ENCODE data around the gene LOXHD1. TPM values are rescaled to one million over a fixed set of nuclear protein-coding genes. Genes with fewer than 3 reads are reported as not detected.

LOXHD1 gene
- total RNA-seq, 1 experiment from 2014 or later = not detected

DNA sequence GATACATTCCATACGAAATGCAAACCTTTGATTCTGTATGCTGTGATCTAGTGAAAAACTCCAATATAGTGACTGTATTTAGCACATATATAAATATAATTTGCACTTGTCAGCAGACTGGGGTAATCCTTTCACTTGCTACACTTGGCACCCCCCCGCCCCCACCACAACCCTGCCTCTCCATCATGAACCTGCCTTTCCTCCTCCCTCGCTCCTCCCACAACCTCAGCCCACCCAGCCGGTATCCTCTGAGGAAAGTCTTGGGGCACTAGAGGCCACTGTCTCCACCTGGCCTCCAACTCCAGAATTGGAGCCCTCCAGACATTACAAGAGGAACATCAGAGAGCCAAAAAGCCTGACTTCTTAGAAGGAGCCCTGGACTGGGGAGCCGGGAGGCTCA lies 196.3 kb downstream of the LOXHD1 start:
- no peaks in the 10 kb centered on the region for H3K9me3 ChIP-seq
- Mint-ChIP-seq H3K4me3 (ENCODE audit: unreplicated experiment) (no peak overlapping the region), H3K27ac (ENCODE audit: unreplicated experiment) (no peak overlapping the region), H3K36me3 (ENCODE audit: insufficient read depth, unreplicated experiment) (no peaks in the 10 kb centered on the region), H3K27me3 (ENCODE audit: insufficient read depth, unreplicated experiment) (peaks cover 25% of the 10 kb centered on the region), H3K9me3 (ENCODE audit: unreplicated experiment) (no peaks in the 10 kb centered on the region), H3K4me1 (ENCODE audit: low read depth, unreplicated experiment) (no peaks in the 10 kb centered on the region)
- DNase-seq = no peak
- POLR2A ChIA-PET = no interaction called here
- no peaks in the 10 kb centered on the region for H3K4me1 ChIP-seq
- CTCF ChIA-PET = no interaction called here
- no TSS peak for BruUV-seq (replicated peaks)
- intact Hi-C loops (cut with micrococcal nuclease; ENCODE audit: unreplicated experiment) = no loop called here
- H3K4me3 ChIP-seq (ENCODE audit: low read depth, low read length) = no peak overlapping the region
- no peaks in the 10 kb centered on the region for H3K36me3 ChIP-seq (ENCODE audit: control insufficient read depth, insufficient read depth, low read length)
- TF ChIP-seq, protein P1, sequence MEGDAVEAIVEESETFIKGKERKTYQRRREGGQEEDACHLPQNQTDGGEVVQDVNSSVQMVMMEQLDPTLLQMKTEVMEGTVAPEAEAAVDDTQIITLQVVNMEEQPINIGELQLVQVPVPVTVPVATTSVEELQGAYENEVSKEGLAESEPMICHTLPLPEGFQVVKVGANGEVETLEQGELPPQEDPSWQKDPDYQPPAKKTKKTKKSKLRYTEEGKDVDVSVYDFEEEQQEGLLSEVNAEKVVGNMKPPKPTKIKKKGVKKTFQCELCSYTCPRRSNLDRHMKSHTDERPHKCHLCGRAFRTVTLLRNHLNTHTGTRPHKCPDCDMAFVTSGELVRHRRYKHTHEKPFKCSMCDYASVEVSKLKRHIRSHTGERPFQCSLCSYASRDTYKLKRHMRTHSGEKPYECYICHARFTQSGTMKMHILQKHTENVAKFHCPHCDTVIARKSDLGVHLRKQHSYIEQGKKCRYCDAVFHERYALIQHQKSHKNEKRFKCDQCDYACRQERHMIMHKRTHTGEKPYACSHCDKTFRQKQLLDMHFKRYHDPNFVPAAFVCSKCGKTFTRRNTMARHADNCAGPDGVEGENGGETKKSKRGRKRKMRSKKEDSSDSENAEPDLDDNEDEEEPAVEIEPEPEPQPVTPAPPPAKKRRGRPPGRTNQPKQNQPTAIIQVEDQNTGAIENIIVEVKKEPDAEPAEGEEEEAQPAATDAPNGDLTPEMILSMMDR (IDR thresholded peaks at IDR 0.05; ENCODE audit: insufficient read depth in 1 of 2, low read depth in 1 of 2, low read length in 1 of 2, severe bottlenecking in 1 of 2, unreplicated experiment in 1 of 2) = no peak
- H3K27me3 ChIP-seq (replicated peaks; ENCODE audit: control insufficient read depth, insufficient read depth, low read length) = no peaks in the 10 kb centered on the region

DNA sequence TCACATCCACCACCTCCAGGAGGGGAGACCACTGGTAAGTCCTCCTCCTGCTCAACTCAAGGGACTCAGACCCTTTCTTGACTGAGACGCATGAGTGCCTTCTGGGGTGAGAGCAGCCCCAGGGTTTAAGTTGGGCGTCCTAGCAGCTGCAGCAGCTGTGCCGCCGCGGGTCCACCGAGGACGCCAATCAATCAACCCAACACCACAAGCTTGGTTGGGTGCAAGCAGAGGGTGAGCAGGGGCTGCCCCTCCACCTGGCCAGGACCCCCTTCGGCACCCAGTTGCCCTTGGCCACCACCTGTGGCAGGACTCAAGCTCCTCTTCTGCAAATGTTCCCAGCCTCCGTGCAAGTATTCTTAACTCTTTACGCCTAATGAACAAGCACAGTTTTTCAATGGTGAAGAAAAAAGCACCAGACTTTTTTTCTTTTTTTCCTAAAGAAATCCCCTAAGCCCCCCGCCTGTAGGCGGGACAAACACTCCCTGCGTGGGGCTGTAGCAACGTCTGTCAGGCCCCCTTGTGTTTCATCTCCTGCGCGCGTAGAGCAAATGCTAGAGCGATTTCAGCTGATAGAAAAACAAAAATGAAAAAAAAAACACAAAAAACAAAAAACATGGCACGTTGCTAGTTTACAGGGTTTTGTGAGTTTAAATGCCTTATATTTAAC lies 197.1 kb downstream of the LOXHD1 start:
- Mint-ChIP-seq H3K27me3 (ENCODE audit: insufficient read depth, unreplicated experiment) (peaks cover 23% of the 10 kb centered on the region), H3K27ac (ENCODE audit: unreplicated experiment) (no peak overlapping the region), H3K4me1 (ENCODE audit: low read depth, unreplicated experiment) (no peaks in the 10 kb centered on the region), H3K4me3 (ENCODE audit: unreplicated experiment) (no peak overlapping the region), H3K9me3 (ENCODE audit: unreplicated experiment) (no peaks in the 10 kb centered on the region), H3K36me3 (ENCODE audit: insufficient read depth, unreplicated experiment) (no peaks in the 10 kb centered on the region)
- Histone ChIP-seq H3K27me3 (replicated peaks; ENCODE audit: control insufficient read depth, insufficient read depth, low read length) (no peaks in the 10 kb centered on the region), H3K9me3 (no peaks in the 10 kb centered on the region), H3K4me3 (ENCODE audit: low read depth, low read length) (no peak overlapping the region), H3K36me3 (ENCODE audit: control insufficient read depth, insufficient read depth, low read length) (no peaks in the 10 kb centered on the region), H3K4me1 (no peaks in the 10 kb centered on the region)
- TF ChIP-seq, protein P1 (IDR thresholded peaks at IDR 0.05; ENCODE audit: insufficient read depth in 1 of 2, low read depth in 1 of 2, low read length in 1 of 2, severe bottlenecking in 1 of 2, unreplicated experiment in 1 of 2) = no peak
- CTCF ChIA-PET = no interaction called here
- POLR2A ChIA-PET = no interaction called here
- DNase-seq = no peak
- intact Hi-C loops (cut with micrococcal nuclease; ENCODE audit: unreplicated experiment) = no loop called here
- no TSS peak for BruUV-seq (replicated peaks)

DNA sequence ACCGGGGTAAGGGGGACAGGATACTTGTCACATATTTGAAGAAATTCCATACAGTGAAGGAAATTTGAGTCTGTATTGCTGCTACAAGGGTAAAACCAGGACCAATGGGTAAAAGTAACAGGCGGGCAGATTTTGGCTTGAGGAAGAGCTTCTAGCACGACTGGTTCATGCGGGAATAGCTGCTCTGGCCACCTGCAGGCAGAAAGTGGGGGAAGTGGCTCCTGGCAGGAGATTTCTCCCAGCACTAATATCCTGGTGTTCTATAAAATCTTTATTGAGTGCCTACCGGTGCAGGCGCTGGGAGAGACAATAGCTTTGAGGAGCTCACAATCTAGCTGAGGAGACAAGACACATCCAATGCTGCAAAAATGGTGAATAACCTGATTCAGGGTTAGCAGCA lies 198.5 kb downstream of the LOXHD1 start:
- Histone ChIP-seq H3K36me3 (ENCODE audit: control insufficient read depth, insufficient read depth, low read length) (no peaks in the 10 kb centered on the region), H3K4me1 (no peaks in the 10 kb centered on the region), H3K27me3 (replicated peaks; ENCODE audit: control insufficient read depth, insufficient read depth, low read length) (no peaks in the 10 kb centered on the region), H3K4me3 (ENCODE audit: low read depth, low read length) (no peak overlapping the region), H3K9me3 (no peaks in the 10 kb centered on the region)
- Mint-ChIP-seq H3K27ac (ENCODE audit: unreplicated experiment) (no peak overlapping the region), H3K4me3 (ENCODE audit: unreplicated experiment) (no peak overlapping the region), H3K27me3 (ENCODE audit: insufficient read depth, unreplicated experiment) (peaks cover 14% of the 10 kb centered on the region), H3K4me1 (ENCODE audit: low read depth, unreplicated experiment) (no peaks in the 10 kb centered on the region), H3K36me3 (ENCODE audit: insufficient read depth, unreplicated experiment) (no peaks in the 10 kb centered on the region), H3K9me3 (ENCODE audit: unreplicated experiment) (no peaks in the 10 kb centered on the region)
- CTCF ChIA-PET = interaction anchor here (1.0 kb wide), 1 partner anchor 200 kb away, joined by 3 read pairs; no protein-coding TSS in a partner anchor
- no peak for DNase-seq
- POLR2A ChIA-PET = no interaction called here
- TF ChIP-seq, protein P1 (IDR thresholded peaks at IDR 0.05; ENCODE audit: insufficient read depth in 1 of 2, low read depth in 1 of 2, low read length in 1 of 2, severe bottlenecking in 1 of 2, unreplicated experiment in 1 of 2) = no peak
- no TSS peak for BruUV-seq (replicated peaks)
- intact Hi-C loops (cut with micrococcal nuclease; ENCODE audit: unreplicated experiment) = no loop called here

Data from Caco-2 (cell line).